Spleen (tissue), 11 donors: ENCODE data around the gene NAPB. TPM values are rescaled to one million over a fixed set of nuclear protein-coding genes. Genes with fewer than 3 reads are reported as not detected.
A peak's percentile ranks its signal among the peaks of the same experiment; 100 is the strongest.

ENCODE experiments used
- DNase-seq: peaks from one replicate; pipeline ENCODE4 v3.0.0-alpha.2; 2020
- H3K27ac ChIP-seq, 8 donors: fragments of 200-600 bp; sonication (generic) in 7 of 8; 1 replicate in 4 of 8; 2 replicates in 4 of 8; pipeline versions ENCODE4 v1.5.0 to v1.8.0; 2016 to 2021; ENCODE audit warnings: inconsistent platforms in 4 of 8, mild to moderate bottlenecking in 4 of 8, moderate library complexity in 1 of 8
- H3K27me3 ChIP-seq, 7 donors: fragments of 200-600 bp; sonication (generic) in 6 of 7; replicated peaks in 1 of 7; 1 replicate in 4 of 7; 2 replicates in 3 of 7; pipeline versions ENCODE4 v1.5.0 to v1.8.0; 2016 to 2021; ENCODE audit warnings: inconsistent platforms in 3 of 7, mild to moderate bottlenecking in 1 of 7
- H3K36me3 ChIP-seq, 6 donors: fragments of 200-600 bp; sonication (generic) in 5 of 6; 1 replicate in 4 of 6; 2 replicates in 2 of 6; pipeline versions ENCODE4 v1.5.0 to v1.8.0; 2016 to 2021; ENCODE audit warnings: inconsistent platforms in 2 of 6
- H3K4me1 ChIP-seq, 6 donors: fragments of 200-600 bp; sonication (generic) in 5 of 6; 1 replicate in 3 of 6; 2 replicates in 3 of 6; pipeline versions ENCODE4 v1.5.0 to v1.8.0; 2016 to 2021; ENCODE audit warnings: inconsistent platforms in 3 of 6
- H3K4me3 ChIP-seq, 8 donors: fragments of 200-600 bp; sonication (generic) in 7 of 8; 1 replicate in 4 of 8; 2 replicates in 4 of 8; pipeline versions ENCODE4 v1.5.0 to v1.8.0; 2016 to 2021; ENCODE audit warnings: inconsistent platforms in 4 of 8, mild to moderate bottlenecking in 4 of 8, moderate library complexity in 2 of 8
- H3K9me3 ChIP-seq, 8 donors: fragments of 200-600 bp; sonication (generic) in 7 of 8; 1 replicate in 4 of 8; 2 replicates in 4 of 8; pipeline versions ENCODE4 v1.5.0 to v1.8.0; 2016 to 2021; ENCODE audit warnings: inconsistent platforms in 4 of 8
- CTCF ChIP-seq, 11 experiments: fragments of 200-600 bp in 7 of 11; fragments of 450-650 bp in 4 of 11; sonication (generic) in 4 of 11; IDR thresholded peaks in 8 of 11; conservative IDR thresholded peaks in 3 of 11; 1 replicate in 7 of 11; 2 replicates in 4 of 11; pipeline versions ENCODE4 v1.4.0 to v1.8.0; 2016 to 2021; ENCODE audit warnings: antibody characterized with exemption in 11 of 11, inconsistent platforms in 4 of 11, mild to moderate bottlenecking in 1 of 11
- POLR2A ChIP-seq, 3 donors: fragments of 450-650 bp; IDR thresholded peaks; one replicate each; pipeline ENCODE4 v1.5.1; 2017; ENCODE audit warnings: antibody characterized with exemption in 3 of 3, mild to moderate bottlenecking in 1 of 3
- POLR2AphosphoS5 ChIP-seq, 3 donors: sonication (generic); formaldehyde crosslinking; IDR thresholded peaks; one replicate each; pipeline ENCODE4 v1.5.1; 2017; ENCODE audit warnings: antibody characterized with exemption in 3 of 3
- WGBS, 5 donors: extraction: QIAGEN DNeasy Blood & Tissue Kit in 3 of 5; methylation state at CpG; one replicate each; pipeline versions ENCODE4 v1.1.5 to v1.1.7; 2013 to 2018; 5-methylcytosine and 5-hydroxymethylcytosine counted together
- intact Hi-C: fragments of 100-400 bp; cut with DNase I; formaldehyde crosslinking; loops from one replicate; pipeline ENCODE4 v1.15.0; 2023; ENCODE audit warnings: low total_unique reads
- polyA plus RNA-seq, 3 donors: library from polyadenylated mRNA; stranded (reverse); fragments of 200-250 nt; gene quantifications; one replicate each; pipeline ENCODE4 v1.2.1, GENCODE V29; 2013
- total RNA-seq, 7 donors: library from RNA; depleted of rRNA in 3 of 7; stranded (reverse); fragments of >200 nt in 3 of 7; fragmentation: NEBNext Ultra II Directional in 4 of 7; extraction: Animal tissue kit (Norgen Biotek cat#: 25700) in 4 of 7; gene quantifications; one replicate each; pipeline versions ENCODE4 v1.1.0 to v1.2.1, GENCODE V29; 2016 to 2021
- donor health status: healthy with polysubstance abuse.
- donor health status: DM: no; HTN: no; CAD: no; lungs with moderate emphysema.
- donor health status: DM: no; HTN: no; CAD: no.
- donor health status: Bipolar disorder and iron deficiency.
- donor health status: healthy.
- donor health status: DM: no; HTN: no; CAD: no.
- donor health status: DM: yes; HTN: yes; CAD: no.

The NAPB gene
- total and polyA plus RNA-seq, 10 donors, result 3.4 to 31.9 (median 14.0) TPM

GRCh38 chr20:23434521-23435313 is 13.4 kb upstream of the NAPB start:
- Histone ChIP-seq H3K27ac (no peak overlapping the region), H3K9me3 (no peaks in the 10 kb centered on the region), H3K36me3 (no peaks in the 10 kb centered on the region), H3K4me1 (no peaks in the 10 kb centered on the region), H3K27me3 (no peaks in the 10 kb centered on the region), H3K4me3 (no peak overlapping the region)
- DNase-seq, result peak; percentile 50
- WGBS, 5 donors, result 82 to 89% (median 89%) methylated on average over 7 of the region's 7 CpGs
- TF ChIP-seq POLR2AphosphoS5 (IDR thresholded peaks at IDR 0.05) (no peak), CTCF (IDR thresholded peaks at IDR 0.05 in 8 of 11, conservative IDR thresholded peaks at IDR 0.05 in 3 of 11) (no peak), POLR2A (IDR thresholded peaks at IDR 0.05) (no peak)
- intact Hi-C loops, result no loop called here

GRCh38 chr20:23433628-23434027 is 12.3 kb upstream of the NAPB start:
- Histone ChIP-seq H3K4me3 (no peak overlapping the region), H3K27ac (no peak overlapping the region), H3K27me3 (no peaks in the 10 kb centered on the region), H3K36me3 (no peaks in the 10 kb centered on the region), H3K9me3 (no peaks in the 10 kb centered on the region), H3K4me1 (no peaks in the 10 kb centered on the region)
- TF ChIP-seq POLR2AphosphoS5 (IDR thresholded peaks at IDR 0.05), result no peak
- TF ChIP-seq POLR2A (IDR thresholded peaks at IDR 0.05), result no peak
- no peak for TF ChIP-seq CTCF (IDR thresholded peaks at IDR 0.05 in 8 of 11, conservative IDR thresholded peaks at IDR 0.05 in 3 of 11)
- WGBS, 5 donors, result 74 to 78% (median 75%) methylated on average over 3 of the region's 3 CpGs
- intact Hi-C loops, result no loop called here
- DNase-seq, result no peak

GRCh38 chr20:23425129-23425528 is 3.8 kb upstream of the NAPB start:
- H3K27me3 ChIP-seq, result peaks cover 0 to 8% (median 0%) of the 10 kb centered on the region in 7 donors
- intact Hi-C loops, result no loop called here
- 71 to 88% (median 84%) methylated on average over 8 to 9 of the region's 9 CpGs for WGBS, 5 donors
- no peaks in the 10 kb centered on the region for H3K36me3 ChIP-seq
- H3K27ac ChIP-seq, result no peak overlapping the region
- no peak for TF ChIP-seq CTCF (IDR thresholded peaks at IDR 0.05 in 8 of 11, conservative IDR thresholded peaks at IDR 0.05 in 3 of 11)
- H3K4me3 ChIP-seq, result no peak overlapping the region
- DNase-seq, result no peak
- H3K4me1 ChIP-seq, result peaks cover 0 to 14% (median 3%) of the 10 kb centered on the region in 6 donors
- no peaks in the 10 kb centered on the region for H3K9me3 ChIP-seq

GRCh38 chr20:23419995-23420901 is 1.0 kb downstream of the NAPB start:
- WGBS, 5 donors, result 0 to 1% (median 1%) methylated on average over 19 to 58 of the region's 58 CpGs
- DNase-seq, result peak; percentile 91

More at GRCh38 chr20:23419995-23420901, 1.0 kb downstream of the NAPB start:
- H3K27ac ChIP-seq, result peak overlapping the region; percentile 69 to 93 (median 88)
- peak overlapping the region; percentile 67 to 96 (median 80) for H3K4me3 ChIP-seq
- H3K27me3 ChIP-seq, result peaks cover 0 to 6% (median 0%) of the 10 kb centered on the region in 7 donors
- peak in 1 of 3 donors; percentile 4 for TF ChIP-seq POLR2AphosphoS5 (IDR thresholded peaks at IDR 0.05)
- TF ChIP-seq POLR2A (IDR thresholded peaks at IDR 0.05), result no peak
- peaks cover 3 to 61% (median 42%) of the 10 kb centered on the region in 6 donors for H3K4me1 ChIP-seq
- intact Hi-C loops, result loop anchor here (5.0 kb wide), 1 partner anchor 53 kb away; no protein-coding TSS in a partner anchor
- no peaks in the 10 kb centered on the region for H3K36me3 ChIP-seq
- no peaks in the 10 kb centered on the region for H3K9me3 ChIP-seq
